PC-3 (cell line): ENCODE data around the gene TMEM117. TPM values are rescaled to one million over a fixed set of nuclear protein-coding genes. Genes with fewer than 3 reads are reported as not detected.

Source experiments
- ATAC-seq: fragments of 200-7000 bp; cut with Tn5 transposase; 2 replicates; pipeline ENCODE4 v1.9.1; 2020; ENCODE audit warnings: mild to moderate bottlenecking, moderate library complexity
- BruUV-seq: library from RNA; stranded (reverse); fragments of 400-500 nt; replicated peaks from 2 replicates; lab custom pipeline; 2021; lab: Mats Ljungman, UMichigan
- CTCF ChIA-PET: fragments of 300-600 bp; sonication (Branson Sonifier 250); formaldehyde crosslinking; loops from one replicate; lab custom pipeline; 2022; ENCODE audit warnings: antibody characterized with exemption; lab: Charles Lee
- POLR2A ChIA-PET: fragments of 300-600 bp; sonication (Branson Sonifier 250); formaldehyde crosslinking; loops from one replicate; lab custom pipeline; 2022; ENCODE audit warnings: antibody characterized with exemption; ENCODE audit not compliant: unreplicated experiment; lab: Charles Lee
- DNase-seq: peaks from one replicate; pipeline ENCODE4 v3.0.0-alpha.2; 2015
- H2AFZ ChIP-seq: fragments of 300-600 bp; sonication (generic); 2 replicates; pipeline ENCODE4 v1.6.0; 2016; ENCODE audit warnings: antibody characterized with exemption, low read length
- H3F3A ChIP-seq: fragments of 300-600 bp; sonication (generic); one replicate; pipeline ENCODE4 v1.6.0; 2017; ENCODE audit warnings: antibody characterized with exemption, low read length, control low read depth, mild to moderate bottlenecking; ENCODE audit not compliant: unreplicated experiment
- H3K27ac ChIP-seq: fragments of 300-600 bp; sonication (generic); 2 replicates; pipeline ENCODE4 v1.5.1; 2016; ENCODE audit warnings: mild to moderate bottlenecking, low read length
- H3K27me3 ChIP-seq: fragments of 300-600 bp; sonication (generic); 2 replicates; pipeline ENCODE4 v1.6.1; 2016; ENCODE audit warnings: low read length, mixed read lengths
- H3K36me3 ChIP-seq: fragments of 300-600 bp; sonication (generic); 2 replicates; pipeline ENCODE4 v1.6.1; 2016; ENCODE audit warnings: low read depth, mixed run types, low read length, mixed read lengths
- H3K4me1 ChIP-seq: fragments of 300-600 bp; sonication (generic); 2 replicates; pipeline ENCODE4 v1.5.1; 2016; ENCODE audit warnings: low read length; ENCODE audit not compliant: insufficient read depth
- H3K4me2 ChIP-seq: fragments of 300-600 bp; sonication (generic); 2 replicates; pipeline ENCODE4 v1.6.0; 2016; ENCODE audit warnings: low read length
- H3K4me3 ChIP-seq: fragments of 300-600 bp; sonication (generic); 2 replicates; pipeline ENCODE4 v1.5.1; 2016; ENCODE audit warnings: mild to moderate bottlenecking, low read length, mixed read lengths
- H3K79me2 ChIP-seq: fragments of 300-600 bp; sonication (generic); 2 replicates; pipeline ENCODE4 v1.6.1; 2017; ENCODE audit warnings: low read length, mixed read lengths
- H3K9ac ChIP-seq: fragments of 300-600 bp; sonication (generic); 2 replicates; pipeline ENCODE4 v1.6.0; 2016; ENCODE audit warnings: mild to moderate bottlenecking, low read length
- H3K9me2 ChIP-seq: fragments of 300-600 bp; sonication (generic); replicated peaks from 2 replicates; pipeline ENCODE4 v1.6.1; 2016; ENCODE audit warnings: mixed run types, low read length, mixed read lengths
- H3K9me3 ChIP-seq: fragments of 300-600 bp; sonication (generic); 2 replicates; pipeline ENCODE4 v1.6.1; 2016; ENCODE audit warnings: low read length, mixed read lengths
- H4K20me1 ChIP-seq: fragments of 300-600 bp; sonication (generic); 2 replicates; pipeline ENCODE4 v1.6.1; 2016; ENCODE audit warnings: low read length, mixed read lengths
- EZH2 ChIP-seq: fragments of 300-600 bp; sonication (generic); IDR thresholded peaks from one replicate; pipeline ENCODE4 v1.6.1; 2017; ENCODE audit warnings: antibody characterized with exemption, mild to moderate bottlenecking, low read length; ENCODE audit not compliant: unreplicated experiment
- EZH2phosphoT487 ChIP-seq: fragments of 300-600 bp; sonication (generic); IDR thresholded peaks from 2 replicates; pipeline ENCODE4 v1.6.1; 2018; ENCODE audit warnings: mild to moderate bottlenecking, antibody characterized with exemption, low read length, borderline replicate concordance
- intact Hi-C: fragments of 100-400 bp; cut with micrococcal nuclease; formaldehyde crosslinking; loops from 2 replicates; pipeline ENCODE4 v1.9.0; 2023
- total RNA-seq: library from RNA; depleted of rRNA; stranded (reverse); fragments of >200 nt; gene quantifications from 2 replicates; pipeline ENCODE4 v1.2.3, GENCODE V29; 2014
- TF ChIP-seq, protein P1 (sequence below): fragments of 300-600 bp; sonication (generic); conservative IDR thresholded peaks from 2 replicates; pipeline ENCODE4 v1.5.1; 2017; ENCODE audit warnings: antibody characterized with exemption, low read depth, mild to moderate bottlenecking, low read length

Gene TMEM117
- total RNA-seq, 1 experiment from 2014 or later, result 9.0 TPM

- Histone ChIP-seq H4K20me1 (no peaks in the 10 kb centered on the region), H3K9me3 (no peaks in the 10 kb centered on the region), H3K4me1 (peaks cover 8% of the 10 kb centered on the region; the same call in 1 of the 2 replicates), H3K9me2 (no peaks in the 10 kb centered on the region), H3K4me2 (no peak overlapping the region), H3K79me2 (peaks cover 5% of the 10 kb centered on the region; the same call in 1 of the 2 replicates), H3K4me3 (no peak overlapping the region), H3K9ac (no peak overlapping the region), H2AFZ (no peak overlapping the region), H3K27me3 (no peaks in the 10 kb centered on the region), H3K36me3 (no peaks in the 10 kb centered on the region), H3F3A (no peaks in the 10 kb centered on the region), H3K27ac (no peak overlapping the region)
- ATAC-seq (no peak), DNase-seq (no peak)
- ChIA-PET POLR2A (no interaction called here), CTCF (no interaction called here)
- intact Hi-C loops, result no loop called here
- TF ChIP-seq, protein P1, sequence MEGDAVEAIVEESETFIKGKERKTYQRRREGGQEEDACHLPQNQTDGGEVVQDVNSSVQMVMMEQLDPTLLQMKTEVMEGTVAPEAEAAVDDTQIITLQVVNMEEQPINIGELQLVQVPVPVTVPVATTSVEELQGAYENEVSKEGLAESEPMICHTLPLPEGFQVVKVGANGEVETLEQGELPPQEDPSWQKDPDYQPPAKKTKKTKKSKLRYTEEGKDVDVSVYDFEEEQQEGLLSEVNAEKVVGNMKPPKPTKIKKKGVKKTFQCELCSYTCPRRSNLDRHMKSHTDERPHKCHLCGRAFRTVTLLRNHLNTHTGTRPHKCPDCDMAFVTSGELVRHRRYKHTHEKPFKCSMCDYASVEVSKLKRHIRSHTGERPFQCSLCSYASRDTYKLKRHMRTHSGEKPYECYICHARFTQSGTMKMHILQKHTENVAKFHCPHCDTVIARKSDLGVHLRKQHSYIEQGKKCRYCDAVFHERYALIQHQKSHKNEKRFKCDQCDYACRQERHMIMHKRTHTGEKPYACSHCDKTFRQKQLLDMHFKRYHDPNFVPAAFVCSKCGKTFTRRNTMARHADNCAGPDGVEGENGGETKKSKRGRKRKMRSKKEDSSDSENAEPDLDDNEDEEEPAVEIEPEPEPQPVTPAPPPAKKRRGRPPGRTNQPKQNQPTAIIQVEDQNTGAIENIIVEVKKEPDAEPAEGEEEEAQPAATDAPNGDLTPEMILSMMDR, result no peak
- TF ChIP-seq EZH2phosphoT487 (no peak), EZH2 (no peak)
- BruUV-seq, result no TSS peak
Observed at GRCh38 chr12:43832463-43833168, 3.3 kb upstream of the TMEM117 start.

- intact Hi-C loops, result loop anchor here (5.0 kb wide), 2 partner anchors 38 to 47 kb away; no protein-coding TSS in a partner anchor
- POLR2A ChIA-PET, result no interaction called here
- Histone ChIP-seq H3K36me3 (no peaks in the 10 kb centered on the region), H3K27ac (0 out of 2 replicates have a peak overlapping the region, but pooled peaks have one; percentile 41), H3K4me1 (peaks cover 8% of the 10 kb centered on the region; the same call in 1 of the 2 replicates), H3K9me3 (no peaks in the 10 kb centered on the region), H3K9me2 (no peaks in the 10 kb centered on the region), H3K79me2 (peaks cover 5% of the 10 kb centered on the region; the same call in 1 of the 2 replicates), H4K20me1 (no peaks in the 10 kb centered on the region), H3K4me3 (peak overlapping the region; percentile 83), H3F3A (no peaks in the 10 kb centered on the region), H3K9ac (peak overlapping the region; percentile 78), H3K4me2 (peak overlapping the region; percentile 85), H3K27me3 (no peaks in the 10 kb centered on the region), H2AFZ (peak overlapping the region; percentile 90)
- CTCF ChIA-PET, result no interaction called here
- BruUV-seq, result no TSS peak
- DNase-seq (no peak), ATAC-seq (peak; percentile 23)
- TF ChIP-seq EZH2 (no peak), EZH2phosphoT487 (no peak)
- TF ChIP-seq, protein P1, result no peak
Observed at GRCh38 chr12:43835264-43835655, 621 bp upstream of the TMEM117 start.
